ENCODE data around the gene FGF14. TPM values are rescaled to one million over a fixed set of nuclear protein-coding genes. Genes with fewer than 3 reads are reported as not detected.
"Not testable (repeated sequence)": the region's sequence is repeated elsewhere in the genome, so short reads cannot be mapped to it uniquely, and the experiment has no call there.

The FGF14 gene
- total RNA-seq, 3 donors from 2014 or later (not counting 1 experiment from before 2014, with no cell fraction given) = not detected

GRCh38 chr13:101845245-101846020 lies 556.4 kb downstream of the FGF14 start:
- intact Hi-C loops (cut with micrococcal nuclease) = no loop called here
- TF ChIP-seq CTCF (IDR thresholded peaks at IDR 0.05) = no peak
- no peaks in the 10 kb centered on the region for H3K36me3 Mint-ChIP-seq
- H3K27me3 Mint-ChIP-seq (ENCODE audit: low read depth in 2 of 2) = no peaks in the 10 kb centered on the region
- H3K4me3 Mint-ChIP-seq = no peak overlapping the region
- no peaks in the 10 kb centered on the region for H3K4me1 Mint-ChIP-seq
- Histone ChIP-seq H3K4me3 (ENCODE audit: low read length) (no peak overlapping the region), H3K27ac (ENCODE audit: low read length) (no peak overlapping the region), H3K36me3 (ENCODE audit: control insufficient read depth, insufficient read depth, low read length) (no peaks in the 10 kb centered on the region), H3K4me1 (ENCODE audit: control insufficient read depth, insufficient read depth, low read length) (no peaks in the 10 kb centered on the region), H3K27me3 (ENCODE audit: control insufficient read depth, insufficient read depth, low read length) (no peaks in the 10 kb centered on the region), H3K9me3 (ENCODE audit: control insufficient read depth, insufficient read depth, low read length) (no peaks in the 10 kb centered on the region)
- ATAC-seq = no peak
- H3K27ac Mint-ChIP-seq = no peak overlapping the region
- H3K9me3 Mint-ChIP-seq = peaks cover 4 to 5% of the 10 kb centered on the region in 2 donors
- 73% methylated on average over 2 of the region's 4 CpGs for WGBS (ENCODE audit: insufficient coverage)
- DNase-seq = no peak

DNA sequence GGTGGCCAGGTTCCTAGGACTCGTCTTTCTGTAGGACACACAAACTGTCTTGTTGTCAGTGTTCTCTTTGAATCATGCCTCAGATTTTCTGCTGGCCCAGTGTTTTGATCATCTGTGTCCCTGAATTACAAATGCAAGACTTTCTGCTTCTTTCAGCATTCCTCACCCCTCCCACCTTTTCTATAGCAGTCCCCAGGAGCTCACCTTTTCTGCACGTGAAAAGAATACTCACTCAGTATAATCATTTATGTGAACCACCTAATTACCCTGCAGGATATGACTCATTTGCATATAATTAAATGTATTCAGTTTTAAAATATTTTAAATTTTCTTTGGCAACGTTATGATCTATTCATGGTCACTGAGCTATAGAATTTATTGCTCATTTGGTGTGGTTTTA lies 560.1 kb downstream of the FGF14 start:
- Histone ChIP-seq H3K4me3 (ENCODE audit: low read length) (no peak overlapping the region), H3K27ac (ENCODE audit: low read length) (no peak overlapping the region), H3K36me3 (ENCODE audit: control insufficient read depth, insufficient read depth, low read length) (no peaks in the 10 kb centered on the region), H3K9me3 (ENCODE audit: control insufficient read depth, insufficient read depth, low read length) (no peaks in the 10 kb centered on the region), H3K4me1 (ENCODE audit: control insufficient read depth, insufficient read depth, low read length) (no peaks in the 10 kb centered on the region), H3K27me3 (ENCODE audit: control insufficient read depth, insufficient read depth, low read length) (no peaks in the 10 kb centered on the region)
- DNase-seq (no peak), ATAC-seq (no peak)
- H3K36me3 Mint-ChIP-seq = no peaks in the 10 kb centered on the region
- no peaks in the 10 kb centered on the region for H3K27me3 Mint-ChIP-seq (ENCODE audit: low read depth in 2 of 2)
- H3K27ac Mint-ChIP-seq = no peak overlapping the region
- no peaks in the 10 kb centered on the region for H3K4me1 Mint-ChIP-seq
- TF ChIP-seq CTCF (IDR thresholded peaks at IDR 0.05) = no peak
- no peak overlapping the region for H3K4me3 Mint-ChIP-seq
- H3K9me3 Mint-ChIP-seq = peaks cover 0 to 4% of the 10 kb centered on the region in 2 donors
- intact Hi-C loops (cut with micrococcal nuclease) = no loop called here
- WGBS (ENCODE audit: insufficient coverage) = 37% methylated on average over 2 of the region's 3 CpGs

GRCh38 chr13:101838323-101838722 lies 563.5 kb downstream of the FGF14 start:
- Histone ChIP-seq H3K4me1 (ENCODE audit: control insufficient read depth, insufficient read depth, low read length) (no peaks in the 10 kb centered on the region), H3K4me3 (ENCODE audit: low read length) (no peak overlapping the region), H3K27ac (ENCODE audit: low read length) (no peak overlapping the region), H3K36me3 (ENCODE audit: control insufficient read depth, insufficient read depth, low read length) (no peaks in the 10 kb centered on the region), H3K27me3 (ENCODE audit: control insufficient read depth, insufficient read depth, low read length) (no peaks in the 10 kb centered on the region), H3K9me3 (ENCODE audit: control insufficient read depth, insufficient read depth, low read length) (no peaks in the 10 kb centered on the region)
- Mint-ChIP-seq H3K4me1 (no peaks in the 10 kb centered on the region), H3K4me3 (no peak overlapping the region), H3K36me3 (no peaks in the 10 kb centered on the region), H3K27ac (no peak overlapping the region), H3K27me3 (ENCODE audit: low read depth in 2 of 2) (no peaks in the 10 kb centered on the region), H3K9me3 (peaks cover 0 to 5% of the 10 kb centered on the region in 2 donors)
- WGBS (ENCODE audit: insufficient coverage) = 87% methylated on average over 2 of the region's 2 CpGs
- DNase-seq (no peak), ATAC-seq (no peak)
- intact Hi-C loops (cut with micrococcal nuclease) = no loop called here
- no peak for TF ChIP-seq CTCF (IDR thresholded peaks at IDR 0.05)

DNA sequence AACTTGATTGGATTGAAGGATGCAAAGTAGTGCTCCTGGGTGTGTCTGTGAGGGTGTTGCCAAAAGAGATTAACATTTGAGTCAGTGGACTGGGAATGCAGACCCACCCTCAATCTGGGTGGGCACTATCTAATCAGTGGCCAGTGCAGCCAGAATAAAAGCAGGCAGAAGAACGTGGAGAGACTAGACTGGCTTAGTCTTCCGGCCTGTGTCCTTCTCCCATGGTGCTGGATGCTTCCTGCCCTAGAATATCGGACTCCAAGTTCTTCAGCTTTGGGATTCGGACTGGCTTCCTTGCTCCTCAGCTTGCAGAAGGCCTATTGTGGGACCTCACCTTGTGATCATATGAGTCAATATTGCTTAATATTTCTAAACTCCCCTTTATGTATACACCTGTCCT lies 564.1 kb downstream of the FGF14 start:
- H3K4me1 ChIP-seq (ENCODE audit: control insufficient read depth, insufficient read depth, low read length); H3K9me3 ChIP-seq (ENCODE audit: control insufficient read depth, insufficient read depth, low read length); H3K9me3 Mint-ChIP-seq; DNase-seq; H3K36me3 Mint-ChIP-seq; ATAC-seq; intact Hi-C loops (cut with micrococcal nuclease); H3K27me3 ChIP-seq (ENCODE audit: control insufficient read depth, insufficient read depth, low read length); H3K27ac ChIP-seq (ENCODE audit: low read length); H3K27me3 Mint-ChIP-seq (ENCODE audit: low read depth in 2 of 2); H3K4me3 ChIP-seq (ENCODE audit: low read length); H3K27ac Mint-ChIP-seq; H3K36me3 ChIP-seq (ENCODE audit: control insufficient read depth, insufficient read depth, low read length); H3K4me3 Mint-ChIP-seq; H3K4me1 Mint-ChIP-seq: not testable (repeated sequence)
- 80% methylated on average over 4 of the region's 4 CpGs for WGBS (ENCODE audit: insufficient coverage)

Measured in natural killer cell (primary cell).